Sigmoid colon (tissue), 3 donors: ENCODE data around the gene CCDC63.

Source experiments
- POLR2A ChIP-seq, 2 donors: fragments of 450-650 bp; IDR thresholded peaks; one replicate each; pipeline ENCODE4 v1.6.1; 2016; ENCODE audit warnings: antibody characterized with exemption in 2 of 2, mild to moderate bottlenecking in 2 of 2, moderate library complexity in 2 of 2
- TF ChIP-seq, protein P1 (sequence below), 4 experiments: fragments of 450-650 bp in 3 of 4; fragments of 200-600 bp in 1 of 4; IDR thresholded peaks; one replicate each; pipeline ENCODE4 v1.5.1; 2016 to 2019; ENCODE audit warnings: antibody characterized with exemption in 4 of 4, mild to moderate bottlenecking in 3 of 4, moderate library complexity in 2 of 4

DNA sequence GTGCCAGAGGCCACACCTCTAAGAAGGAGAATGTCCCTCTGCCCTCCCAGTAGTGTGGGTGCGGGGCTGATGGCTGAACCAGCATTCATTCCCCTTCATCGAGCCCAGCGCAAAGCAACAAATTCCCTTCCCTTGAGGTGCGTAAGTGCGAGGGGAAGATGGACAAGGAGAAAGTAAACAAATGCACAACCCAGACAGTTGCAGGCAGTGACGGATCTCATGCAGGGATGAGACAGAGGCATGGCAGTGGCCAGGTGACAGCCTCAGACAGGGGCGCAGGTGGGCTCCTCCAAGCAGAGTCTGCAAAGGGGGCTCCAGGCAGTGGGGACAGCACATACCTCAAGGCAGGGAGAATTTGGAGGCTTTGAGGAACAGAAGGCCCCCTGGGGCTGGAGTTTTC, 75.9 kb downstream of the CCDC63 start:
- TF ChIP-seq, protein P1, sequence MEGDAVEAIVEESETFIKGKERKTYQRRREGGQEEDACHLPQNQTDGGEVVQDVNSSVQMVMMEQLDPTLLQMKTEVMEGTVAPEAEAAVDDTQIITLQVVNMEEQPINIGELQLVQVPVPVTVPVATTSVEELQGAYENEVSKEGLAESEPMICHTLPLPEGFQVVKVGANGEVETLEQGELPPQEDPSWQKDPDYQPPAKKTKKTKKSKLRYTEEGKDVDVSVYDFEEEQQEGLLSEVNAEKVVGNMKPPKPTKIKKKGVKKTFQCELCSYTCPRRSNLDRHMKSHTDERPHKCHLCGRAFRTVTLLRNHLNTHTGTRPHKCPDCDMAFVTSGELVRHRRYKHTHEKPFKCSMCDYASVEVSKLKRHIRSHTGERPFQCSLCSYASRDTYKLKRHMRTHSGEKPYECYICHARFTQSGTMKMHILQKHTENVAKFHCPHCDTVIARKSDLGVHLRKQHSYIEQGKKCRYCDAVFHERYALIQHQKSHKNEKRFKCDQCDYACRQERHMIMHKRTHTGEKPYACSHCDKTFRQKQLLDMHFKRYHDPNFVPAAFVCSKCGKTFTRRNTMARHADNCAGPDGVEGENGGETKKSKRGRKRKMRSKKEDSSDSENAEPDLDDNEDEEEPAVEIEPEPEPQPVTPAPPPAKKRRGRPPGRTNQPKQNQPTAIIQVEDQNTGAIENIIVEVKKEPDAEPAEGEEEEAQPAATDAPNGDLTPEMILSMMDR (IDR thresholded peaks at IDR 0.05): no peak
- no peak for TF ChIP-seq POLR2A (IDR thresholded peaks at IDR 0.05)
